H1 (cell line): ENCODE results near the gene RNF31. TPM values are rescaled to one million over a fixed set of nuclear protein-coding genes. Genes with fewer than 3 reads are reported as not detected.

Source experiments
- ASH2L ChIP-seq: fragments of 200-600, 300-600 bp; sonication (generic); IDR thresholded peaks from one replicate; pipeline ENCODE4 v1.7.1; 2017; ENCODE audit warnings: low read length
- polyA plus RNA-seq, 7 experiments: library from polyadenylated mRNA; depleted of rRNA in 3 of 7; stranded (reverse) in 5 of 7; unstranded in 2 of 7; fragments of >200 nt in 5 of 7; fragments of 200-250 nt in 2 of 7; gene quantifications; 1 replicate in 5 of 7; 2 replicates in 1 of 7; 4 replicates in 1 of 7; pipeline versions ENCODE4 v1.2.1 to v1.2.3, GENCODE V29; 2011 to 2013; ENCODE audit warnings: missing spikeins in 2 of 7, mixed read lengths in 2 of 7
- total RNA-seq: library from RNA; stranded (reverse); fragmentation: NEBNext Ultra II Directional; extraction: Animal tissue kit (Norgen Biotek cat#: 25700); gene quantifications from 2 replicates; pipeline ENCODE4 v1.2.1, GENCODE V29; 2021
- TF ChIP-seq, protein P1 (sequence below): fragments of 300-600 bp; sonication (generic); IDR thresholded peaks from 2 replicates; pipeline ENCODE4 v1.7.1; 2012; ENCODE audit warnings: low read length, moderate library complexity, mild to moderate bottlenecking, inconsistent platforms; ENCODE audit not compliant: insufficient replicate concordance

RNF31 gene
- total and polyA plus RNA-seq, 2 of the 8 experiments (the other 6 are each of a cell fraction or from before 2014, with no cell fraction given) = 17.5 to 72.0 TPM

DNA sequence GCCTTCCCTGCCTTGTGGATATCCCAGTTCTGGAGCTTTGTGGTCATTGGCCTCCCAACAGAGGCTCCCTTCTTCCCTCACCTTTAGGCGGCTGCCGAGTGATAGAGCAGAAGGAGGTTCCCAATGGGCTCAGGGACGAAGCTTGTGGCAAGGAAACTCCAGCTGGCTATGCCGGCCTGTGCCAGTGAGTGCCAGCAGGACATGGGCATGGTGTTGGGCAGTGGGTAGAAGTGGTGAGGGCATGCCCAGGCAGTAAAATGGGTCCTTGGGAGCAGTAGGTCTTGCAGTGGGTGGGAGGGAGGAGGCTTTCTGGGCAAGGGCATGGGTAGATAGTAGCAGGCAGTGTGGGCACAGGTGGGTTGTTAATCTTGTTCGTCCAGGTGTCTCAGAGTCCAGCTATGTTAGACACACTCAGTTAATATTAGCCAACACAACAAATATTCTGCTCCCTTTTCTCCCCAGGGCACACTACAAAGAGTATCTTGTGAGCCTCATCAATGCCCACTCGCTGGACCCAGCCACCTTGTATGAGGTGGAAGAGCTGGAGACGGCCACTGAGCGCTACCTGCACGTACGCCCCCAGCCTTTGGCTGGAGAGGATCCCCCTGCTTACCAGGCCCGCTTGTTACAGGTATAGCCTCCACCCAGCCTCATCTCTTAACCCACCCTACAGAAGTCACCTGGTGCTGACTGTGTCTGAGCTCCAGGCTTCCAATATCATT, 12.6 kb downstream of the RNF31 start (continued):
- TF ChIP-seq, protein P1, sequence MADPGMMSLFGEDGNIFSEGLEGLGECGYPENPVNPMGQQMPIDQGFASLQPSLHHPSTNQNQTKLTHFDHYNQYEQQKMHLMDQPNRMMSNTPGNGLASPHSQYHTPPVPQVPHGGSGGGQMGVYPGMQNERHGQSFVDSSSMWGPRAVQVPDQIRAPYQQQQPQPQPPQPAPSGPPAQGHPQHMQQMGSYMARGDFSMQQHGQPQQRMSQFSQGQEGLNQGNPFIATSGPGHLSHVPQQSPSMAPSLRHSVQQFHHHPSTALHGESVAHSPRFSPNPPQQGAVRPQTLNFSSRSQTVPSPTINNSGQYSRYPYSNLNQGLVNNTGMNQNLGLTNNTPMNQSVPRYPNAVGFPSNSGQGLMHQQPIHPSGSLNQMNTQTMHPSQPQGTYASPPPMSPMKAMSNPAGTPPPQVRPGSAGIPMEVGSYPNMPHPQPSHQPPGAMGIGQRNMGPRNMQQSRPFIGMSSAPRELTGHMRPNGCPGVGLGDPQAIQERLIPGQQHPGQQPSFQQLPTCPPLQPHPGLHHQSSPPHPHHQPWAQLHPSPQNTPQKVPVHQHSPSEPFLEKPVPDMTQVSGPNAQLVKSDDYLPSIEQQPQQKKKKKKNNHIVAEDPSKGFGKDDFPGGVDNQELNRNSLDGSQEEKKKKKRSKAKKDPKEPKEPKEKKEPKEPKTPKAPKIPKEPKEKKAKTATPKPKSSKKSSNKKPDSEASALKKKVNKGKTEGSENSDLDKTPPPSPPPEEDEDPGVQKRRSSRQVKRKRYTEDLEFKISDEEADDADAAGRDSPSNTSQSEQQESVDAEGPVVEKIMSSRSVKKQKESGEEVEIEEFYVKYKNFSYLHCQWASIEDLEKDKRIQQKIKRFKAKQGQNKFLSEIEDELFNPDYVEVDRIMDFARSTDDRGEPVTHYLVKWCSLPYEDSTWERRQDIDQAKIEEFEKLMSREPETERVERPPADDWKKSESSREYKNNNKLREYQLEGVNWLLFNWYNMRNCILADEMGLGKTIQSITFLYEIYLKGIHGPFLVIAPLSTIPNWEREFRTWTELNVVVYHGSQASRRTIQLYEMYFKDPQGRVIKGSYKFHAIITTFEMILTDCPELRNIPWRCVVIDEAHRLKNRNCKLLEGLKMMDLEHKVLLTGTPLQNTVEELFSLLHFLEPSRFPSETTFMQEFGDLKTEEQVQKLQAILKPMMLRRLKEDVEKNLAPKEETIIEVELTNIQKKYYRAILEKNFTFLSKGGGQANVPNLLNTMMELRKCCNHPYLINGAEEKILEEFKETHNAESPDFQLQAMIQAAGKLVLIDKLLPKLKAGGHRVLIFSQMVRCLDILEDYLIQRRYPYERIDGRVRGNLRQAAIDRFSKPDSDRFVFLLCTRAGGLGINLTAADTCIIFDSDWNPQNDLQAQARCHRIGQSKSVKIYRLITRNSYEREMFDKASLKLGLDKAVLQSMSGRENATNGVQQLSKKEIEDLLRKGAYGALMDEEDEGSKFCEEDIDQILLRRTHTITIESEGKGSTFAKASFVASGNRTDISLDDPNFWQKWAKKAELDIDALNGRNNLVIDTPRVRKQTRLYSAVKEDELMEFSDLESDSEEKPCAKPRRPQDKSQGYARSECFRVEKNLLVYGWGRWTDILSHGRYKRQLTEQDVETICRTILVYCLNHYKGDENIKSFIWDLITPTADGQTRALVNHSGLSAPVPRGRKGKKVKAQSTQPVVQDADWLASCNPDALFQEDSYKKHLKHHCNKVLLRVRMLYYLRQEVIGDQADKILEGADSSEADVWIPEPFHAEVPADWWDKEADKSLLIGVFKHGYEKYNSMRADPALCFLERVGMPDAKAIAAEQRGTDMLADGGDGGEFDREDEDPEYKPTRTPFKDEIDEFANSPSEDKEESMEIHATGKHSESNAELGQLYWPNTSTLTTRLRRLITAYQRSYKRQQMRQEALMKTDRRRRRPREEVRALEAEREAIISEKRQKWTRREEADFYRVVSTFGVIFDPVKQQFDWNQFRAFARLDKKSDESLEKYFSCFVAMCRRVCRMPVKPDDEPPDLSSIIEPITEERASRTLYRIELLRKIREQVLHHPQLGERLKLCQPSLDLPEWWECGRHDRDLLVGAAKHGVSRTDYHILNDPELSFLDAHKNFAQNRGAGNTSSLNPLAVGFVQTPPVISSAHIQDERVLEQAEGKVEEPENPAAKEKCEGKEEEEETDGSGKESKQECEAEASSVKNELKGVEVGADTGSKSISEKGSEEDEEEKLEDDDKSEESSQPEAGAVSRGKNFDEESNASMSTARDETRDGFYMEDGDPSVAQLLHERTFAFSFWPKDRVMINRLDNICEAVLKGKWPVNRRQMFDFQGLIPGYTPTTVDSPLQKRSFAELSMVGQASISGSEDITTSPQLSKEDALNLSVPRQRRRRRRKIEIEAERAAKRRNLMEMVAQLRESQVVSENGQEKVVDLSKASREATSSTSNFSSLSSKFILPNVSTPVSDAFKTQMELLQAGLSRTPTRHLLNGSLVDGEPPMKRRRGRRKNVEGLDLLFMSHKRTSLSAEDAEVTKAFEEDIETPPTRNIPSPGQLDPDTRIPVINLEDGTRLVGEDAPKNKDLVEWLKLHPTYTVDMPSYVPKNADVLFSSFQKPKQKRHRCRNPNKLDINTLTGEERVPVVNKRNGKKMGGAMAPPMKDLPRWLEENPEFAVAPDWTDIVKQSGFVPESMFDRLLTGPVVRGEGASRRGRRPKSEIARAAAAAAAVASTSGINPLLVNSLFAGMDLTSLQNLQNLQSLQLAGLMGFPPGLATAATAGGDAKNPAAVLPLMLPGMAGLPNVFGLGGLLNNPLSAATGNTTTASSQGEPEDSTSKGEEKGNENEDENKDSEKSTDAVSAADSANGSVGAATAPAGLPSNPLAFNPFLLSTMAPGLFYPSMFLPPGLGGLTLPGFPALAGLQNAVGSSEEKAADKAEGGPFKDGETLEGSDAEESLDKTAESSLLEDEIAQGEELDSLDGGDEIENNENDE = no peak
- TF ChIP-seq ASH2L = no peak
